Colonic mucosa (tissue), 4 donors: Measurements from ENCODE around the gene MAN1A2. TPM values are rescaled to one million over a fixed set of nuclear protein-coding genes. Genes with fewer than 3 reads are reported as not detected.

ENCODE experiments used
- DNase-seq: peaks from one replicate; pipeline ENCODE4 v3.0.0-alpha.2; 2020
- H3K27ac ChIP-seq: fragments of 200-600 bp; one replicate; pipeline ENCODE4 v1.8.0; 2021
- H3K27me3 ChIP-seq: fragments of 200-600 bp; one replicate; pipeline ENCODE4 v1.8.0; 2021
- H3K36me3 ChIP-seq: fragments of 200-600 bp; one replicate; pipeline ENCODE4 v1.8.0; 2021
- H3K4me1 ChIP-seq: fragments of 200-600 bp; one replicate; pipeline ENCODE4 v1.8.0; 2021; ENCODE audit warnings: mild to moderate bottlenecking
- H3K4me3 ChIP-seq: fragments of 200-600 bp; one replicate; pipeline ENCODE4 v1.8.0; 2021
- H3K9ac ChIP-seq, 2 donors: one replicate each; pipeline ENCODE4 v1.7.0; 2013; ENCODE audit warnings: control low read depth in 2 of 2, low read depth in 2 of 2, low read length in 2 of 2
- H3K9me3 ChIP-seq: fragments of 200-600 bp; one replicate; pipeline ENCODE4 v1.8.0; 2021
- CTCF ChIP-seq: fragments of 200-600 bp; IDR thresholded peaks from one replicate; pipeline ENCODE4 v1.8.0; 2022; ENCODE audit warnings: antibody characterized with exemption, mild to moderate bottlenecking
- intact Hi-C: fragments of 100-400 bp; cut with DNase I; formaldehyde crosslinking; loops from one replicate; pipeline ENCODE4 v1.14.1; 2022
- total RNA-seq, 2 donors: library from RNA; stranded (reverse); fragmentation: NEBNext Ultra II Directional in 1 of 2; extraction: Animal tissue kit (Norgen Biotek cat#: 25700) in 1 of 2; gene quantifications; one replicate each; pipeline ENCODE4 v1.2.1, GENCODE V29; 2021
- donor health status: healthy.
- donor health status: DM: no; HTN: no; CAD: no.
- donor health status: DM: no; HTN: no; CAD: no.

MAN1A2 gene
- total RNA-seq, 2 donors from 2014 or later = 27.9 to 35.7 TPM

- Histone ChIP-seq H3K9ac (no peak overlapping the region), H3K36me3 (no peaks in the 10 kb centered on the region), H3K4me1 (no peaks in the 10 kb centered on the region), H3K27me3 (no peaks in the 10 kb centered on the region), H3K4me3 (no peak overlapping the region), H3K27ac (no peak overlapping the region), H3K9me3 (no peaks in the 10 kb centered on the region)
- intact Hi-C loops = no loop called here
- no peak for TF ChIP-seq CTCF
- DNase-seq = no peak
These were observed 5.7 kb downstream of the MAN1A2 start for GRCh38 chr1:117372863-117373412.

GRCh38 chr1:117373932-117374331, 6.7 kb downstream of the MAN1A2 start:
- TF ChIP-seq CTCF = no peak
- H3K36me3 ChIP-seq = no peaks in the 10 kb centered on the region
- H3K4me1 ChIP-seq = no peaks in the 10 kb centered on the region
- no peak overlapping the region for H3K9ac ChIP-seq
- no peak overlapping the region for H3K4me3 ChIP-seq
- H3K9me3 ChIP-seq = no peaks in the 10 kb centered on the region
- no peak overlapping the region for H3K27ac ChIP-seq
- no peak for DNase-seq
- intact Hi-C loops = no loop called here
- no peaks in the 10 kb centered on the region for H3K27me3 ChIP-seq

GRCh38 chr1:117375327-117375726, 8.1 kb downstream of the MAN1A2 start:
- intact Hi-C loops = no loop called here
- H3K4me1 ChIP-seq = no peaks in the 10 kb centered on the region
- DNase-seq = no peak
- H3K27ac ChIP-seq = no peak overlapping the region
- no peak overlapping the region for H3K9ac ChIP-seq
- H3K9me3 ChIP-seq = no peaks in the 10 kb centered on the region
- no peaks in the 10 kb centered on the region for H3K27me3 ChIP-seq
- no peaks in the 10 kb centered on the region for H3K36me3 ChIP-seq
- no peak overlapping the region for H3K4me3 ChIP-seq
- TF ChIP-seq CTCF = no peak

- no peak for DNase-seq
- H3K9ac ChIP-seq = no peak overlapping the region
- no peaks in the 10 kb centered on the region for H3K9me3 ChIP-seq
- no peak for TF ChIP-seq CTCF
- H3K36me3 ChIP-seq = no peaks in the 10 kb centered on the region
- H3K4me3 ChIP-seq = no peak overlapping the region
- no peak overlapping the region for H3K27ac ChIP-seq
- no peaks in the 10 kb centered on the region for H3K4me1 ChIP-seq
- no peaks in the 10 kb centered on the region for H3K27me3 ChIP-seq
- intact Hi-C loops = no loop called here
These were observed 19.9 kb downstream of the MAN1A2 start for GRCh38 chr1:117387060-117387633.

GRCh38 chr1:117388328-117388727, 21.1 kb downstream of the MAN1A2 start:
- Histone ChIP-seq H3K4me3 (no peak overlapping the region), H3K36me3 (no peaks in the 10 kb centered on the region), H3K27ac (no peak overlapping the region), H3K4me1 (no peaks in the 10 kb centered on the region), H3K9ac (no peak overlapping the region), H3K27me3 (no peaks in the 10 kb centered on the region), H3K9me3 (no peaks in the 10 kb centered on the region)
- no peak for DNase-seq
- no peak for TF ChIP-seq CTCF
- intact Hi-C loops = no loop called here
